Kidney (tissue), 14 donors: ENCODE measurements around the gene MOB3B. TPM values are rescaled to one million over a fixed set of nuclear protein-coding genes. Genes with fewer than 3 reads are reported as not detected.

Experiments
- DNase-seq, 5 donors: peaks; one replicate each; pipeline ENCODE4 v3.0.0-alpha.2; 2013 to 2020
- FAIRE-seq: peaks from 2 replicates; lab custom pipeline; 2012; peaks lifted over from hg19 to GRCh38; lab: Jason Lieb, UNC
- H3K27ac ChIP-seq, 2 donors: one replicate each; pipeline ENCODE4 v1.7.0; 2013; ENCODE audit warnings: low read depth in 2 of 2, low read length in 2 of 2, inconsistent platforms in 1 of 2
- H3K27me3 ChIP-seq: one replicate; pipeline ENCODE4 v1.7.1; 2013; ENCODE audit warnings: low read length, inconsistent platforms; ENCODE audit not compliant: control insufficient read depth, insufficient read depth
- H3K36me3 ChIP-seq, 3 donors: one replicate each; pipeline versions ENCODE4 v1.7.0 to v1.7.1; 2013; ENCODE audit warnings: low read length in 3 of 3, control low read depth in 1 of 3, inconsistent platforms in 1 of 3; ENCODE audit not compliant: insufficient read depth in 3 of 3, control insufficient read depth in 2 of 3
- H3K4me1 ChIP-seq, 3 donors: one replicate each; pipeline versions ENCODE4 v1.7.0 to v1.7.1; 2013; ENCODE audit warnings: low read length in 3 of 3, inconsistent platforms in 1 of 3, low read depth in 1 of 3; ENCODE audit not compliant: control insufficient read depth in 2 of 3, insufficient read depth in 2 of 3
- H3K4me3 ChIP-seq, 3 donors: one replicate each; pipeline versions ENCODE4 v1.7.0 to v1.8.1; 2013; ENCODE audit warnings: low read length in 3 of 3, control low read depth in 1 of 3, inconsistent platforms in 1 of 3
- H3K9ac ChIP-seq, 3 donors: one replicate each; pipeline versions ENCODE4 v1.7.0 to v1.7.1; 2013; ENCODE audit warnings: low read length in 3 of 3, control low read depth in 1 of 3, inconsistent platforms in 1 of 3
- H3K9me3 ChIP-seq, 3 donors: one replicate each; pipeline versions ENCODE4 v1.7.0 to v1.7.1; 2013; ENCODE audit warnings: low read length in 3 of 3, control low read depth in 1 of 3, inconsistent platforms in 1 of 3; ENCODE audit not compliant: control insufficient read depth in 2 of 3, insufficient read depth in 1 of 3
- intact Hi-C: fragments of 100-400 bp; cut with DNase I; formaldehyde crosslinking; loops from one replicate; pipeline ENCODE4 v1.11.1; 2022
- polyA plus RNA-seq: library from polyadenylated mRNA; stranded (reverse); fragments of 350-450 nt; fragmentation: Illumina TruSeq; extraction: RNeasy Lipid Tissue Mini Kit (QIAGEN cat#74804); gene quantifications from one replicate; pipeline ENCODE4 v1.2.3, GENCODE V29; 2014; ENCODE audit warnings: low read depth, low replicate concordance; ENCODE audit not compliant: insufficient read depth
- total RNA-seq: library from RNA; stranded (reverse); fragmentation: NEBNext Ultra II Directional; extraction: Animal tissue kit (Norgen Biotek cat#: 25700); gene quantifications from one replicate; pipeline ENCODE4 v1.2.1, GENCODE V29; 2021
- TF ChIP-seq, protein P1 (sequence below): IDR thresholded peaks from 3 replicates; pipeline ENCODE4 v1.5.1; 2012; ENCODE audit warnings: mild to moderate bottlenecking, moderate library complexity, borderline replicate concordance; ENCODE audit not compliant: insufficient read depth; ENCODE audit errors: extremely low read depth
- donor health status: control.
- donor health status: control.
- donor health status: control.
- donor health status: control.
- donor health status: control.
- donor health status: DM: yes; HTN: yes; CAD: no.
- donor health status: Normal renal cell carcinoma (clear cell type).

Gene MOB3B
- total and polyA plus RNA-seq, 2 donors from 2014 or later, result 5.9 to 22.5 TPM

DNA sequence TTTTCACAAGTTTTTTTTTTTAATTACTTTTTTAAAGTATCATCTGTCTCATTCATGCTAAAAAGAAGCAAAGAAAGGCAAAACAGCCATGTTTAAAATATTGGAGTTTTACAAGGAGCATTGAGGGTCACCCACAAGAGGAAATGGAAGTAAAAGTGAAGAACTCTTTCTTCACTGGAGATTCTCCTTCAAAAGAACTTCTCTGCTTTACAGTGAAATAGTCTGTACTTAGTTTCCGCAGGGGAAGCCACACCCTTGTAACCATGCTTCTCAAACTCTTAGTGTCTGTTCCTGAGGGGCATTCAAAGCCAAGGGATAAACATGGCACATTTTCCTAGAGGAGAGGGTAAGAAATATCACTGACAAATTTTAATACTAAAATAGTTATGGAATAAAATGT lies 35.1 kb upstream of the MOB3B start:
- Histone ChIP-seq H3K36me3 (peaks cover 0 to 5% (median 4%) of the 10 kb centered on the region in 3 donors), H3K27me3 (no peaks in the 10 kb centered on the region), H3K9ac (no peak overlapping the region), H3K27ac (no peak overlapping the region), H3K4me3 (no peak overlapping the region), H3K9me3 (no peaks in the 10 kb centered on the region), H3K4me1 (no peaks in the 10 kb centered on the region)
- FAIRE-seq, result no peak
- DNase-seq, result no peak
- intact Hi-C loops, result no loop called here
- TF ChIP-seq, protein P1, sequence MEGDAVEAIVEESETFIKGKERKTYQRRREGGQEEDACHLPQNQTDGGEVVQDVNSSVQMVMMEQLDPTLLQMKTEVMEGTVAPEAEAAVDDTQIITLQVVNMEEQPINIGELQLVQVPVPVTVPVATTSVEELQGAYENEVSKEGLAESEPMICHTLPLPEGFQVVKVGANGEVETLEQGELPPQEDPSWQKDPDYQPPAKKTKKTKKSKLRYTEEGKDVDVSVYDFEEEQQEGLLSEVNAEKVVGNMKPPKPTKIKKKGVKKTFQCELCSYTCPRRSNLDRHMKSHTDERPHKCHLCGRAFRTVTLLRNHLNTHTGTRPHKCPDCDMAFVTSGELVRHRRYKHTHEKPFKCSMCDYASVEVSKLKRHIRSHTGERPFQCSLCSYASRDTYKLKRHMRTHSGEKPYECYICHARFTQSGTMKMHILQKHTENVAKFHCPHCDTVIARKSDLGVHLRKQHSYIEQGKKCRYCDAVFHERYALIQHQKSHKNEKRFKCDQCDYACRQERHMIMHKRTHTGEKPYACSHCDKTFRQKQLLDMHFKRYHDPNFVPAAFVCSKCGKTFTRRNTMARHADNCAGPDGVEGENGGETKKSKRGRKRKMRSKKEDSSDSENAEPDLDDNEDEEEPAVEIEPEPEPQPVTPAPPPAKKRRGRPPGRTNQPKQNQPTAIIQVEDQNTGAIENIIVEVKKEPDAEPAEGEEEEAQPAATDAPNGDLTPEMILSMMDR, result no peak

DNA sequence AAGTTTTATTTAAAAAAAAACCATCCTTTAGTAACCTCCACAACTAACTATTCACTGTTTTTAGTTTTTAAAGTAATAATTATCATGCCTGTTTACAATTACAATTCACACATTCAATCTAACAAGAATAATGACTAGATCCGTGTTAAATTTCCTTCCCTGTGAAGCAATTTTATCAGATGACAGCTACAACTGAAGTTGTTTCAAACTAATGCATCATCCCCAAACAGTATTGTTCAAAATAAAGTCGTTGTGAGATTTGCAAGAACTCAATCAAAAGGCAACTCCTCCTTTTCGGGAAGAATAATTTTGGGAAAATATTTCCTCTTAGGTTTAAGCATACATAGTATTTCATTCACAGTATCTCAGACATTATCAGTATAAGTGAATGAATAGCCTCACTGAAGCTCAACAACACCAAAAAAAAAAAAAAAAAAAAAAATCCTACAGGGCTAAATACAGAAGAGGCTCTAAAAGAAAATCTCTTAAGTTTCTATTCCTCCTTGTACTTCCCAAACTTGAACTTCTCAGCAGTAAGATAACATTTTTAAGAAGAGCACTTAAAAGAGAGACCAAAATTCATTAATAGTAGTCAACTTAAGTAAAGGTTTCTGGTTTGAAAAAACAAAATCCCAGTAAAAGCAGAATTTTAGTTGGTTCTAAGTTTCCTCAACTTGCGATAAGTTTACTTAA lies 34.3 kb upstream of the MOB3B start:
- DNase-seq (no peak), FAIRE-seq (no peak)
- TF ChIP-seq, protein P1, result no peak
- no peaks in the 10 kb centered on the region for H3K27me3 ChIP-seq
- H3K36me3 ChIP-seq, result peaks cover 0 to 5% (median 4%) of the 10 kb centered on the region in 3 donors
- H3K27ac ChIP-seq, result no peak overlapping the region
- intact Hi-C loops, result no loop called here
- H3K4me1 ChIP-seq, result no peaks in the 10 kb centered on the region
- no peaks in the 10 kb centered on the region for H3K9me3 ChIP-seq
- H3K4me3 ChIP-seq, result no peak overlapping the region
- no peak overlapping the region for H3K9ac ChIP-seq

DNA sequence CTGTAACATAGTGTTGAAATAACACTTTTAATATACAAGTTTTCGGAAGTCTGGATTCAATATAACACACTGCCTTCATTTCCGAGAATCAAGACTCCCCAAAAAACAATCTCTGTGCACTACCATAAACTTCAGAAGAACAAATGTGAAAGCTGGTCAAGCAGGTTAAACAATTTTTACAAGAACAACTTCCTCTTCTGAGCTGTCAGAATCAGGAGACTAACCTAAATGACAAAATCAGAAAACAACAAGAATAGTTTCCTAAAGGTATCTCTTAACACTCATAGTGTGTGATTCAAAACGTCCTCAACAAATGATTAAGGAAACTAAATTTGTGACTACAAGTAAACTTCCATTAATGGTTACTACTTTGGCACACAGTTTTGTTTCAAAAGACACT lies 32.1 kb upstream of the MOB3B start:
- H3K9me3 ChIP-seq, result no peaks in the 10 kb centered on the region
- intact Hi-C loops, result no loop called here
- FAIRE-seq, result no peak
- DNase-seq, result no peak
- H3K27me3 ChIP-seq, result no peaks in the 10 kb centered on the region
- peaks cover 4 to 5% (median 5%) of the 10 kb centered on the region in 3 donors for H3K36me3 ChIP-seq
- no peak overlapping the region for H3K9ac ChIP-seq
- TF ChIP-seq, protein P1, result no peak
- H3K4me1 ChIP-seq, result no peaks in the 10 kb centered on the region
- no peak overlapping the region for H3K4me3 ChIP-seq
- H3K27ac ChIP-seq, result no peak overlapping the region
